Transverse colon (tissue), 3 donors: Measurements from ENCODE around the gene HAO2.

Experiments
- EP300 ChIP-seq: sonication (generic); formaldehyde crosslinking; IDR thresholded peaks from one replicate; pipeline ENCODE4 v1.6.1; 2017; ENCODE audit warnings: antibody characterized with exemption, low read depth
- TF ChIP-seq, protein P1 (sequence below), 5 experiments: fragments of 200-600 bp in 3 of 5; fragments of 450-650 bp in 2 of 5; sonication (generic) in 3 of 5; IDR thresholded peaks; 1 replicate in 2 of 5; 2 replicates in 3 of 5; pipeline ENCODE4 v1.5.1; 2016 to 2017; ENCODE audit warnings: antibody characterized with exemption in 5 of 5, inconsistent platforms in 3 of 5, mild to moderate bottlenecking in 2 of 5, moderate library complexity in 1 of 5

DNA sequence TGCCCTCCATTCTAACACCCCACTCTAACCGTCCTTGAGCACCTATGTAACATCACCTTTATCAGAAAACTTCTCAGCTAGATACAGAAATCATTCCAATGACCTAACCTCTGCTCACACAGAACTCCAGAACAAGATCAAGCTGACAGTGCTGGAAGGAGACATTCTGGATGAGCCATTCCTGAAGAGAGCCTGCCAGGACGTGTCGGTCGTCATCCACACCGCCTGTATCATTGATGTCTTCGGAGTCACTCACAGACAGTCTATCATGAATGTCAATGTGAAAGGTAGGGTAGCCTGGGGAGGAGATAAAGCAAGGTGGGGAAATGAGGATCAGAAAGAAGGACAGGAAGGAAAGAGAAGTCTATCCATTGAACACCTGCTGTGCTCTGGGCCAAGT is 74.2 kb downstream of the HAO2 start:
- TF ChIP-seq EP300: no peak
- TF ChIP-seq, protein P1, sequence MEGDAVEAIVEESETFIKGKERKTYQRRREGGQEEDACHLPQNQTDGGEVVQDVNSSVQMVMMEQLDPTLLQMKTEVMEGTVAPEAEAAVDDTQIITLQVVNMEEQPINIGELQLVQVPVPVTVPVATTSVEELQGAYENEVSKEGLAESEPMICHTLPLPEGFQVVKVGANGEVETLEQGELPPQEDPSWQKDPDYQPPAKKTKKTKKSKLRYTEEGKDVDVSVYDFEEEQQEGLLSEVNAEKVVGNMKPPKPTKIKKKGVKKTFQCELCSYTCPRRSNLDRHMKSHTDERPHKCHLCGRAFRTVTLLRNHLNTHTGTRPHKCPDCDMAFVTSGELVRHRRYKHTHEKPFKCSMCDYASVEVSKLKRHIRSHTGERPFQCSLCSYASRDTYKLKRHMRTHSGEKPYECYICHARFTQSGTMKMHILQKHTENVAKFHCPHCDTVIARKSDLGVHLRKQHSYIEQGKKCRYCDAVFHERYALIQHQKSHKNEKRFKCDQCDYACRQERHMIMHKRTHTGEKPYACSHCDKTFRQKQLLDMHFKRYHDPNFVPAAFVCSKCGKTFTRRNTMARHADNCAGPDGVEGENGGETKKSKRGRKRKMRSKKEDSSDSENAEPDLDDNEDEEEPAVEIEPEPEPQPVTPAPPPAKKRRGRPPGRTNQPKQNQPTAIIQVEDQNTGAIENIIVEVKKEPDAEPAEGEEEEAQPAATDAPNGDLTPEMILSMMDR (IDR thresholded peaks at IDR 0.05): no peak
